ENCODE measurements around the gene SLC49A3.

SLC49A3 gene

GRCh38 chr4:656436-657337 lies 32.3 kb downstream of the SLC49A3 start:
- H3K9me3 ChIP-seq (ENCODE audit: insufficient read depth, low read length), result no peaks in the 10 kb centered on the region
- H3K27me3 ChIP-seq (ENCODE audit: low read length), result no peaks in the 10 kb centered on the region
- no peak overlapping the region for H3K27ac ChIP-seq (ENCODE audit: low read depth, low read length)
- no peak overlapping the region for H3K4me2 ChIP-seq (ENCODE audit: low read depth, low read length, poor library complexity, severe bottlenecking)
- TF ChIP-seq CTCF (IDR thresholded peaks at IDR 0.05; ENCODE audit: insufficient read depth, low read length, poor library complexity, severe bottlenecking), result no peak
- H4K20me1 ChIP-seq (ENCODE audit: low read depth, low read length), result no peaks in the 10 kb centered on the region
- no peaks in the 10 kb centered on the region for H3K79me2 ChIP-seq (ENCODE audit: insufficient read depth, low read length)
- H3K9me2 ChIP-seq (replicated peaks; ENCODE audit: insufficient read depth, low read length), result no peaks in the 10 kb centered on the region
- no peak overlapping the region for H3K9ac ChIP-seq (ENCODE audit: low read length)
- H3K4me3 ChIP-seq (ENCODE audit: insufficient read depth, low read length, poor library complexity, severe bottlenecking), result no peak overlapping the region
- H3F3A ChIP-seq (ENCODE audit: insufficient read depth), result no peaks in the 10 kb centered on the region
- H3K36me3 ChIP-seq (ENCODE audit: low read length), result no peaks in the 10 kb centered on the region
- H2AFZ ChIP-seq (ENCODE audit: low read depth, low read length, severe bottlenecking), result no peak overlapping the region

- H3K79me2 ChIP-seq (ENCODE audit: insufficient read depth, low read length), result no peaks in the 10 kb centered on the region
- H3K27me3 ChIP-seq (ENCODE audit: low read length), result no peaks in the 10 kb centered on the region
- H4K20me1 ChIP-seq (ENCODE audit: low read depth, low read length), result no peaks in the 10 kb centered on the region
- H3K9me3 ChIP-seq (ENCODE audit: insufficient read depth, low read length), result no peaks in the 10 kb centered on the region
- H3K36me3 ChIP-seq (ENCODE audit: low read length), result no peaks in the 10 kb centered on the region
- no peaks in the 10 kb centered on the region for H3K9me2 ChIP-seq (replicated peaks; ENCODE audit: insufficient read depth, low read length)
- H3K4me2 ChIP-seq (ENCODE audit: low read depth, low read length, poor library complexity, severe bottlenecking), result no peak overlapping the region
- no peak overlapping the region for H3K4me3 ChIP-seq (ENCODE audit: insufficient read depth, low read length, poor library complexity, severe bottlenecking)
- TF ChIP-seq CTCF (IDR thresholded peaks at IDR 0.05; ENCODE audit: insufficient read depth, low read length, poor library complexity, severe bottlenecking), result no peak
- TF ChIP-seq EZH2phosphoT487 (conservative IDR thresholded peaks at IDR 0.05; ENCODE audit: low read length), result no peak
- no peaks in the 10 kb centered on the region for H3F3A ChIP-seq (ENCODE audit: insufficient read depth)
- no peak overlapping the region for H3K27ac ChIP-seq (ENCODE audit: low read depth, low read length)
- H2AFZ ChIP-seq (ENCODE audit: low read depth, low read length, severe bottlenecking), result no peak overlapping the region
- no peak overlapping the region for H3K9ac ChIP-seq (ENCODE audit: low read length)
These were observed 33.3 kb downstream of the SLC49A3 start for GRCh38 chr4:655464-656151.

- H3K9ac ChIP-seq (ENCODE audit: low read length), result no peak overlapping the region
- TF ChIP-seq CTCF (IDR thresholded peaks at IDR 0.05; ENCODE audit: insufficient read depth, low read length, poor library complexity, severe bottlenecking), result no peak
- no peak for TF ChIP-seq EZH2phosphoT487 (conservative IDR thresholded peaks at IDR 0.05; ENCODE audit: low read length)
- H3K4me2 ChIP-seq (ENCODE audit: low read depth, low read length, poor library complexity, severe bottlenecking), result no peak overlapping the region
- H3K9me3 ChIP-seq (ENCODE audit: insufficient read depth, low read length), result no peaks in the 10 kb centered on the region
- no peaks in the 10 kb centered on the region for H3K9me2 ChIP-seq (replicated peaks; ENCODE audit: insufficient read depth, low read length)
- H3F3A ChIP-seq (ENCODE audit: insufficient read depth), result no peaks in the 10 kb centered on the region
- H3K4me3 ChIP-seq (ENCODE audit: insufficient read depth, low read length, poor library complexity, severe bottlenecking), result no peak overlapping the region
- H3K36me3 ChIP-seq (ENCODE audit: low read length), result no peaks in the 10 kb centered on the region
- H3K27ac ChIP-seq (ENCODE audit: low read depth, low read length), result no peak overlapping the region
- no peak overlapping the region for H2AFZ ChIP-seq (ENCODE audit: low read depth, low read length, severe bottlenecking)
- H3K79me2 ChIP-seq (ENCODE audit: insufficient read depth, low read length), result no peaks in the 10 kb centered on the region
- H3K27me3 ChIP-seq (ENCODE audit: low read length), result no peaks in the 10 kb centered on the region
- H4K20me1 ChIP-seq (ENCODE audit: low read depth, low read length), result no peaks in the 10 kb centered on the region
These were observed 34.0 kb downstream of the SLC49A3 start for GRCh38 chr4:654871-655463.
